ENCODE data around the gene ATP5PD. TPM values are rescaled to one million over a fixed set of nuclear protein-coding genes. Genes with fewer than 3 reads are reported as not detected.

The ATP5PD gene
- total and polyA plus RNA-seq, 2 of the 13 experiments (the other 11 are each of a cell fraction or from before 2014, with no cell fraction given), result 158 to 428 TPM

- TF ChIP-seq ZNF687 (CRISPR knock-in tag; IDR thresholded peaks at IDR 0.05) (peak; percentile 41; the same call in 1 of the 2 replicates), CHD2 (IDR thresholded peaks at IDR 0.05; ENCODE audit: low read depth, low read length) (no peak; the same call in 1 of the 2 replicates), ZZZ3 (CRISPR knock-in tag; IDR thresholded peaks at IDR 0.05; ENCODE audit: borderline replicate concordance) (peak; percentile 55), ZNF614 (CRISPR knock-in tag; IDR thresholded peaks at IDR 0.05; ENCODE audit: borderline replicate concordance) (peak; percentile 95), ZNF83 (CRISPR knock-in tag; IDR thresholded peaks at IDR 0.05; ENCODE audit: borderline replicate concordance) (peak; percentile 99), ZSCAN21 (CRISPR knock-in tag; IDR thresholded peaks at IDR 0.05; ENCODE audit: borderline replicate concordance) (peak; percentile 93), SP4 (CRISPR knock-in tag; IDR thresholded peaks at IDR 0.05) (peak; percentile 31), SNAPC4 (CRISPR knock-in tag; IDR thresholded peaks at IDR 0.05) (no peak), ZFP37 (CRISPR knock-in tag; IDR thresholded peaks at IDR 0.05; ENCODE audit: borderline replicate concordance) (peak; percentile 76; the same call in 1 of the 2 replicates), ZNF704 (CRISPR knock-in tag; IDR thresholded peaks at IDR 0.05; ENCODE audit: borderline replicate concordance) (0 out of 2 replicates have a peak, but pooled peaks have one; percentile 32), DR1 (CRISPR knock-in tag; IDR thresholded peaks at IDR 0.05) (no peak; the same call in 1 of the 2 replicates), HOXA9 (CRISPR knock-in tag; IDR thresholded peaks at IDR 0.05; ENCODE audit: borderline replicate concordance) (no peak), NFYB (CRISPR knock-in tag; IDR thresholded peaks at IDR 0.05) (peak; percentile 46; the same call in 1 of the 2 replicates), NCOA5 (CRISPR knock-in tag; IDR thresholded peaks at IDR 0.05) (no peak)
These were observed 13.2 kb downstream of the ATP5PD start (continued) for GRCh38 chr17:75033346-75034235.
